GM12873 (cell line): Measurements from ENCODE around the gene ZRANB1.

Experiments
- TF ChIP-seq, protein P1 (sequence below): IDR thresholded peaks from 2 replicates; pipeline ENCODE4 v1.5.1; 2012; ENCODE audit warnings: low read depth, mild to moderate bottlenecking, moderate library complexity, low read length, control low read depth; ENCODE audit not compliant: insufficient read depth; ENCODE audit errors: missing control alignments

The ZRANB1 gene

DNA sequence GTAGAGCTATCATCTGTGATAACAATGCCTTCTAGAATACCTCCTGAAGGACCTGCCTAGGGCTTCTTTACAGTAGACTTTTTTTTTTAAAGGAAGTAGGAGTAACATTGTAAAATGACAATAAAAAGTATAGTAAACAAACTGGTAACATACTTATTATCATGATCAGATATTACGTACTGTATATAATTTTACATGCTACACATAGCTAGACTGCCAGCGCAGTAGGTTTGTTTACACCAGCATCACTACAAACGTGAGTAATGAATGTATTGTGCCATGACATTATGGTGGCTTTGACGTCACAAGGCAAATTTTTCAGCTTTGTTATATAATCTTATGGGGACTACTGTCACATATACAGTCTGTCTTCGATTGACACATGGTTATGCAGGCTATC, 15.4 kb upstream of the ZRANB1 start:
- TF ChIP-seq, protein P1, sequence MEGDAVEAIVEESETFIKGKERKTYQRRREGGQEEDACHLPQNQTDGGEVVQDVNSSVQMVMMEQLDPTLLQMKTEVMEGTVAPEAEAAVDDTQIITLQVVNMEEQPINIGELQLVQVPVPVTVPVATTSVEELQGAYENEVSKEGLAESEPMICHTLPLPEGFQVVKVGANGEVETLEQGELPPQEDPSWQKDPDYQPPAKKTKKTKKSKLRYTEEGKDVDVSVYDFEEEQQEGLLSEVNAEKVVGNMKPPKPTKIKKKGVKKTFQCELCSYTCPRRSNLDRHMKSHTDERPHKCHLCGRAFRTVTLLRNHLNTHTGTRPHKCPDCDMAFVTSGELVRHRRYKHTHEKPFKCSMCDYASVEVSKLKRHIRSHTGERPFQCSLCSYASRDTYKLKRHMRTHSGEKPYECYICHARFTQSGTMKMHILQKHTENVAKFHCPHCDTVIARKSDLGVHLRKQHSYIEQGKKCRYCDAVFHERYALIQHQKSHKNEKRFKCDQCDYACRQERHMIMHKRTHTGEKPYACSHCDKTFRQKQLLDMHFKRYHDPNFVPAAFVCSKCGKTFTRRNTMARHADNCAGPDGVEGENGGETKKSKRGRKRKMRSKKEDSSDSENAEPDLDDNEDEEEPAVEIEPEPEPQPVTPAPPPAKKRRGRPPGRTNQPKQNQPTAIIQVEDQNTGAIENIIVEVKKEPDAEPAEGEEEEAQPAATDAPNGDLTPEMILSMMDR, result no peak

DNA sequence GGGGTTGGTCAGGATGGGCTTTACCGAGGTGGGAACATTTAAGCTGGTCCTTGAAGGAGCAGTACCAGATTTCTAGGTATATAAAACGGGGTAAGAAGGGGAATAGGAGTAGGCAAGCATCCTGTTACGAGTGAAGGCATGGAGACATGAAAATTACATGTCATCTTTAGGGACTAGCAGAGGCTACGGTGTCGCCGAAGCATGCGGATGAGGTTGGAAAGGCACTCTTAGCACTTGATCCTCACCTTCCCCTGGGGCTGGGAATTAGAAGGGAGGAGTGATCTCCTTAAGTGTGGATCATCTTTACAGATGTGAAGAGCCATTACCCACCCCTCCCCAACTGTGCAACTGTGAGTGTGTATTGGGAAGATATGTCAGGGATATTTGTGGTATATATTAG, 13.8 kb upstream of the ZRANB1 start:
- TF ChIP-seq, protein P1, result no peak

- TF ChIP-seq, protein P1, result no peak
These were observed 13.4 kb upstream of the ZRANB1 start for GRCh38 chr10:124928545-124928944.

- TF ChIP-seq, protein P1, result no peak
These were observed 6.0 kb upstream of the ZRANB1 start for GRCh38 chr10:124935946-124936345.

GRCh38 chr10:124936813-124937212, 5.1 kb upstream of the ZRANB1 start:
- TF ChIP-seq, protein P1, result no peak

DNA sequence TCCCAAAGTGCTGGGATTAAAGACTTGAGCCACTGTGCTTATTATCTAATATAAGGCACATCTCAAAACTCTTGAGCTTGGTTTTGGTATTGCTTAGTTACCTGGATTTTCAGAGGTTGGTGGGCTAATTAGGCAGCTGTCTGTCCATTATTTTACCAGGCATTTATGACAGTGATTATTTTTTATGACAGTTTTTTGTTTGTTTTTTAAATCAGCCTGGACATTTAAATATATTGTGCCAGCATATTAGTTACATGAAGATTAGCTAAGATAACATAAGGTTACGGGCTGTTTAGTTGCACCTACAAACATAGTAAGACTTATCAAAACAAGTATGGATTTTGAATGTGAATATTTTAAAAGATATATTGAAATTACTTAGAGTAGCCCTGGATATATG, 2.6 kb upstream of the ZRANB1 start:
- TF ChIP-seq, protein P1, result no peak

DNA sequence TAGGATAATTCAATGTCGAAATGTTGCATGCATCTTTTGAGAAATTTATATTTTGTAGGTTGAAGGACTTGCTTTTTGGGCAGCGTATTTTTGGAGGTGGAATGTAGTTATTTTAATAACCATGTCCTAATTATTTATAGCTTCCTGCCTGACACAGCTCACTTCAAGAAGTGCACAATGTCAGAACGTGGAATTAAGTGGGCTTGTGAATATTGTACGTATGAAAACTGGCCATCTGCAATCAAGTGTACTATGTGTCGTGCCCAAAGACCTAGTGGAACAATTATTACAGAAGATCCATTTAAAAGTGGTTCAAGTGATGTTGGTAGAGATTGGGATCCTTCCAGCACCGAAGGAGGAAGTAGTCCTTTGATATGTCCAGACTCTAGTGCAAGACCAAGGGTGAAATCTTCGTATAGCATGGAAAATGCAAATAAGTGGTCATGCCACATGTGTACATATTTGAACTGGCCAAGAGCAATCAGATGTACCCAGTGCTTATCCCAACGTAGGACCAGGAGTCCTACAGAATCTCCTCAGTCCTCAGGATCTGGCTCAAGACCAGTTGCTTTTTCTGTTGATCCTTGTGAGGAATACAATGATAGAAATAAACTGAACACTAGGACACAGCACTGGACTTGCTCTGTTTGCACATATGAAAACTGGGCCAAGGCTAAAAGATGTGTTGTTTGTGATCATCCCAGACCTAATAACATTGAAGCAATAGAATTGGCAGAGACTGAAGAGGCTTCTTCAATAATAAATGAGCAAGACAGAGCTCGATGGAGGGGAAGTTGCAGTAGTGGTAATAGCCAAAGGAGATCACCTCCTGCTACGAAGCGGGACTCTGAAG, 620 bp downstream of the ZRANB1 start:
- TF ChIP-seq, protein P1, result no peak
